ENCODE results near the gene WDR73. TPM values are rescaled to one million over a fixed set of nuclear protein-coding genes. Genes with fewer than 3 reads are reported as not detected.
A peak's percentile ranks its signal among the peaks of the same experiment; 100 is the strongest.

Gene WDR73
- total RNA-seq, 4 donors from 2014 or later: 13.7 to 26.8 (median 20.4) TPM

GRCh38 chr15:84603630-84604379, 50.3 kb downstream of the WDR73 start:
- DNase-seq (ENCODE audit: low spot score): no peak
- TF ChIP-seq CTCF (IDR thresholded peaks at IDR 0.05): no peak
- ATAC-seq (ENCODE audit: low FRiP score): no peak

GRCh38 chr15:84601555-84601838, 52.6 kb downstream of the WDR73 start:
- TF ChIP-seq CTCF (IDR thresholded peaks at IDR 0.05): no peak
- DNase-seq (ENCODE audit: low spot score) (no peak), ATAC-seq (ENCODE audit: low FRiP score) (no peak)

GRCh38 chr15:84600687-84601554, 53.2 kb downstream of the WDR73 start, which contains the start of gene ZSCAN2:
Gene ZSCAN2, plus strand, starts transcription at chr15:84601009. Its CDS starts 2,919 bp downstream, at chr15:84603928.
- DNase-seq (ENCODE audit: low spot score) (peak; percentile 89), ATAC-seq (ENCODE audit: low FRiP score) (peak; percentile 99)
- no peak for TF ChIP-seq CTCF (IDR thresholded peaks at IDR 0.05)

GRCh38 chr15:84600331-84600686, 53.8 kb downstream of the WDR73 start:
- no peak for TF ChIP-seq CTCF (IDR thresholded peaks at IDR 0.05)
- DNase-seq (ENCODE audit: low spot score) (peak; percentile 54), ATAC-seq (ENCODE audit: low FRiP score) (peak; percentile 93)

GRCh38 chr15:84599906-84600305, 54.2 kb downstream of the WDR73 start:
- TF ChIP-seq CTCF (IDR thresholded peaks at IDR 0.05): no peak
- ATAC-seq (ENCODE audit: low FRiP score) (no peak), DNase-seq (ENCODE audit: low spot score) (no peak)

- DNase-seq (ENCODE audit: low spot score) (no peak), ATAC-seq (ENCODE audit: low FRiP score) (no peak)
- peak in 1 of 3 donors; percentile 32 for TF ChIP-seq CTCF (IDR thresholded peaks at IDR 0.05)
Measured at GRCh38 chr15:84598993-84599392, 55.1 kb downstream of the WDR73 start.
